ENCODE measurements around the gene SNPH.

The SNPH gene

GRCh38 chr20:1325173-1326030 is 59.3 kb downstream of the SNPH start:
- peak; percentile 98 for DNase-seq

GRCh38 chr20:1326031-1326930 is 60.2 kb downstream of the SNPH start:
- DNase-seq: no peak

- no peak for DNase-seq
Measured at GRCh38 chr20:1327241-1327653, 61.2 kb downstream of the SNPH start.

- DNase-seq: no peak
Measured at GRCh38 chr20:1327827-1328679, 62.0 kb downstream of the SNPH start.

- peak; percentile 54 for DNase-seq
Measured at GRCh38 chr20:1328680-1329330, 62.7 kb downstream of the SNPH start, which contains the start of gene SDCBP2. Gene SDCBP2 (minus strand): TSS chr20:1329139. CDS start chr20:1320416, 8,723 bp downstream.

GRCh38 chr20:1330075-1330830 is 64.2 kb downstream of the SNPH start:
- DNase-seq: no peak

- no peak for DNase-seq
Measured at GRCh38 chr20:1331101-1331500, 65.0 kb downstream of the SNPH start.

- DNase-seq: no peak
Measured at GRCh38 chr20:1331801-1332453, 65.8 kb downstream of the SNPH start.

- DNase-seq: no peak
Measured at GRCh38 chr20:1332749-1333300, 66.7 kb downstream of the SNPH start.

- DNase-seq: no peak
Measured at GRCh38 chr20:1333462-1334369, 67.6 kb downstream of the SNPH start.

GRCh38 chr20:1334370-1334731 is 68.3 kb downstream of the SNPH start:
- no peak for DNase-seq

- DNase-seq: peak; percentile 9
Measured at GRCh38 chr20:1334761-1335160, 68.7 kb downstream of the SNPH start.

GRCh38 chr20:1335961-1336698 is 70.0 kb downstream of the SNPH start:
- no peak for DNase-seq

GRCh38 chr20:1336699-1337367 is 70.7 kb downstream of the SNPH start:
- DNase-seq: peak; percentile 62

GRCh38 chr20:1337441-1337840 is 71.3 kb downstream of the SNPH start:
- DNase-seq: no peak

- no peak for DNase-seq
Measured at GRCh38 chr20:1338096-1338495, 72.0 kb downstream of the SNPH start.

- no peak for DNase-seq
Measured at GRCh38 chr20:1338801-1339200, 72.7 kb downstream of the SNPH start.

Data from NCI-H69 (cell line).